IMR-90 (cell line): Measurements from ENCODE around the gene NISCH.

ENCODE experiments used
- CHD1 ChIP-seq: IDR thresholded peaks from 2 replicates; pipeline ENCODE4 v1.6.1; 2012; ENCODE audit warnings: low read depth, low read length, improper control_type of control experiment
- CTCF ChIP-seq: conservative IDR thresholded peaks from 2 replicates; pipeline ENCODE4 v1.5.1; 2012; ENCODE audit warnings: mild to moderate bottlenecking, low read depth, low read length, improper control_type of control experiment
- FOS ChIP-seq: fragments of 150-350 bp; IDR thresholded peaks from 2 replicates; pipeline ENCODE4 v1.6.1; 2016; ENCODE audit warnings: low read depth, low read length
- MAFK ChIP-seq: IDR thresholded peaks from 2 replicates; pipeline ENCODE4 v1.6.1; 2012; ENCODE audit warnings: low read depth, low read length, improper control_type of control experiment
- MAZ ChIP-seq: IDR thresholded peaks from 2 replicates; pipeline ENCODE4 v1.6.1; 2012; ENCODE audit warnings: low read depth, mild to moderate bottlenecking, low read length, improper control_type of control experiment, moderate library complexity, borderline replicate concordance
- MXI1 ChIP-seq: IDR thresholded peaks from 2 replicates; pipeline ENCODE4 v1.6.1; 2012; ENCODE audit warnings: low read depth, mild to moderate bottlenecking, low read length, moderate library complexity, borderline replicate concordance
- POLR2A ChIP-seq: IDR thresholded peaks from 2 replicates; pipeline ENCODE4 v1.6.1; 2012; ENCODE audit warnings: mild to moderate bottlenecking, low read depth, low read length
- RAD21 ChIP-seq: IDR thresholded peaks from 2 replicates; pipeline ENCODE4 v1.6.1; 2012; ENCODE audit warnings: low read length, improper control_type of control experiment
- RCOR1 ChIP-seq: IDR thresholded peaks from 2 replicates; pipeline ENCODE4 v1.6.1; 2012; ENCODE audit warnings: mild to moderate bottlenecking, low read length, improper control_type of control experiment; ENCODE audit not compliant: insufficient replicate concordance
- RFX5 ChIP-seq: IDR thresholded peaks from 2 replicates; pipeline ENCODE4 v1.8.0; 2012; ENCODE audit warnings: low read depth, mild to moderate bottlenecking, low read length, moderate library complexity
- SMC3 ChIP-seq: fragments of 150-350 bp; IDR thresholded peaks from 2 replicates; pipeline ENCODE4 v1.6.1; 2016; ENCODE audit warnings: low read depth, mild to moderate bottlenecking, antibody characterized with exemption, low read length, moderate library complexity
- TF ChIP-seq, protein P1 (sequence below): fragments of 150-350 bp; IDR thresholded peaks from 2 replicates; pipeline ENCODE4 v1.6.1; 2017; ENCODE audit warnings: mild to moderate bottlenecking, antibody characterized with exemption, low read length, low read depth
- TF ChIP-seq, protein P2 (sequence below): fragments of 150-350 bp; IDR thresholded peaks from 2 replicates; pipeline ENCODE4 v1.6.1; 2016; ENCODE audit warnings: low read depth, mild to moderate bottlenecking, low read length, moderate library complexity, borderline replicate concordance

DNA sequence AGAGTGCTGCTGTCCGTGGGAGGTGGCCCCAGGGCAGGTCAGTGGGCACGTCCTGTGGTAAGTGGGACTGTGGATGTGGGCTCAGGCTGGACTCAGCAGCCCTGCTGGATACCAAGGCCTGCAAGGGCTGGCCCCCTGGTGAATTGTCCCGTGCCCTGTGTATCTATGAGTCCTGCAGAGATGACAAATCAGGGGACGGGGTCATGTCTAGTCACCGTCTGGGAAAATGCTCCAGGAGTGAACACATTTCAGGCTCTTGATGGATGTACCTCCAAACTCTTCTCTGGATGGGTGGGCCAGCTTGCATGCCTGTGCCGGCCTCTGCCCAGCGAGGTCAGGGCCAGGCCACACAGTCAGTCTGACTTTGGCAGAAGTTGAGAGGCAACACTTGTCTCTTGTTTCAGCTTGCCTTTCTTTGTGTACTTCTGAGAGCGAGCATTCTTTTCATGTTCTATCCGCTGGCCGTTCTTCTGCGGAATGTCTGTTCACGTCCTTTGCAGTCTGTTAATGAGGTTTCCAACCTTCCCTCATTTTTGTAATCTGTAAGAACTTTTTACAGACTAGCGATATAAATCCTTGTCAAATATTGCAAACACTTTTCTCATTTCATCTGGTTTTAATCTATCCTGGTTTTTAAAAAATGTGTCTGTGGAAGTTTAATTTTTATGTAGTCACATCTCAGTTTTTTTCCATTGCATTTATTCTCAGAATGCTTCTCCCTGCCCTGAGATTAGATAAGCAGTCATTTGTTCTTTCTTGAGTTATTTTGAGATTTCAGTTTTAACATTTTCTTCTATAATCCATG, 28.4 kb downstream of the NISCH start:
- TF ChIP-seq POLR2A (no peak), CTCF (no peak), RAD21 (no peak), SMC3 (no peak), FOS (no peak), CHD1 (no peak), MAFK (no peak), MXI1 (no peak), RFX5 (no peak), MAZ (no peak), RCOR1 (no peak)
- TF ChIP-seq, protein P1, sequence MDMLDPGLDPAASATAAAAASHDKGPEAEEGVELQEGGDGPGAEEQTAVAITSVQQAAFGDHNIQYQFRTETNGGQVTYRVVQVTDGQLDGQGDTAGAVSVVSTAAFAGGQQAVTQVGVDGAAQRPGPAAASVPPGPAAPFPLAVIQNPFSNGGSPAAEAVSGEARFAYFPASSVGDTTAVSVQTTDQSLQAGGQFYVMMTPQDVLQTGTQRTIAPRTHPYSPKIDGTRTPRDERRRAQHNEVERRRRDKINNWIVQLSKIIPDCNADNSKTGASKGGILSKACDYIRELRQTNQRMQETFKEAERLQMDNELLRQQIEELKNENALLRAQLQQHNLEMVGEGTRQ = no peak
- TF ChIP-seq, protein P2, sequence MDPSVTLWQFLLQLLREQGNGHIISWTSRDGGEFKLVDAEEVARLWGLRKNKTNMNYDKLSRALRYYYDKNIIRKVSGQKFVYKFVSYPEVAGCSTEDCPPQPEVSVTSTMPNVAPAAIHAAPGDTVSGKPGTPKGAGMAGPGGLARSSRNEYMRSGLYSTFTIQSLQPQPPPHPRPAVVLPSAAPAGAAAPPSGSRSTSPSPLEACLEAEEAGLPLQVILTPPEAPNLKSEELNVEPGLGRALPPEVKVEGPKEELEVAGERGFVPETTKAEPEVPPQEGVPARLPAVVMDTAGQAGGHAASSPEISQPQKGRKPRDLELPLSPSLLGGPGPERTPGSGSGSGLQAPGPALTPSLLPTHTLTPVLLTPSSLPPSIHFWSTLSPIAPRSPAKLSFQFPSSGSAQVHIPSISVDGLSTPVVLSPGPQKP = no peak
